HCT116 (cell line): ENCODE data around the gene WSCD2.

ENCODE experiments used
- CEBPB ChIP-seq: IDR thresholded peaks from 2 replicates; pipeline ENCODE4 v1.6.1; 2012; ENCODE audit warnings: low read depth
- CTCF ChIP-seq, 3 experiments: fragments of 200-600 bp in 1 of 3; sonication (generic) in 1 of 3; IDR thresholded peaks in 2 of 3; conservative IDR thresholded peaks in 1 of 3; 2 replicates each; pipeline ENCODE4 v1.5.1; 2012 to 2017; ENCODE audit warnings: low read depth in 2 of 3, low read length in 2 of 3, antibody characterized with exemption in 1 of 3, borderline replicate concordance in 1 of 3, control low read depth in 1 of 3, mild to moderate bottlenecking in 1 of 3, mixed read lengths in 1 of 3, mixed run types in 1 of 3, moderate library complexity in 1 of 3; ENCODE audit not compliant: insufficient read depth in 1 of 3
- EZH2 ChIP-seq: fragments of 200-600 bp; sonication (generic); IDR thresholded peaks from 2 replicates; pipeline ENCODE4 v1.6.1; 2017; ENCODE audit warnings: antibody characterized with exemption, mixed run types
- FOSL1 ChIP-seq: IDR thresholded peaks from 2 replicates; pipeline ENCODE4 v1.6.1; 2012; ENCODE audit warnings: low read depth
- JUND ChIP-seq: IDR thresholded peaks from 2 replicates; pipeline ENCODE4 v1.6.1; 2012
- MAX ChIP-seq: IDR thresholded peaks from 2 replicates; pipeline ENCODE4 v1.6.1; 2012
- POLR2A ChIP-seq: IDR thresholded peaks from 2 replicates; pipeline ENCODE4 v1.7.0; 2011; ENCODE audit warnings: borderline replicate concordance; ENCODE audit not compliant: insufficient read depth, insufficient read length; ENCODE audit errors: extremely low read depth
- POLR2AphosphoS5 ChIP-seq: IDR thresholded peaks from 2 replicates; pipeline ENCODE4 v1.6.1; 2011; ENCODE audit warnings: mild to moderate bottlenecking, low read depth, low read length, moderate library complexity
- RAD21 ChIP-seq: IDR thresholded peaks from 2 replicates; pipeline ENCODE4 v1.6.1; 2012; ENCODE audit warnings: low read depth, mild to moderate bottlenecking
- REST ChIP-seq: IDR thresholded peaks from 2 replicates; pipeline ENCODE4 v1.6.1; 2012; ENCODE audit warnings: low read depth
- SP1 ChIP-seq: IDR thresholded peaks from 2 replicates; pipeline ENCODE4 v1.6.1; 2012; ENCODE audit warnings: low read depth
- ZBTB33 ChIP-seq: IDR thresholded peaks from 2 replicates; pipeline ENCODE4 v1.6.1; 2011; ENCODE audit warnings: mild to moderate bottlenecking, low read length, moderate library complexity; ENCODE audit not compliant: insufficient replicate concordance; ENCODE audit errors: extremely low read depth
- ZFX ChIP-seq: fragments of 450-650 bp; IDR thresholded peaks from 2 replicates; pipeline ENCODE4 v1.6.1; 2017

- no peak for TF ChIP-seq CTCF (IDR thresholded peaks at IDR 0.05 in 2 of 3, conservative IDR thresholded peaks at IDR 0.05 in 1 of 3; ENCODE audit: borderline replicate concordance in 1 of 3, insufficient read depth in 1 of 3, low read depth in 2 of 3, low read length in 2 of 3)
- no peak for TF ChIP-seq POLR2A
- no peak for TF ChIP-seq EZH2
- no peak for TF ChIP-seq RAD21
- TF ChIP-seq MAX: no peak
- no peak for TF ChIP-seq SP1
- no peak for TF ChIP-seq POLR2AphosphoS5
- no peak for TF ChIP-seq REST
- no peak for TF ChIP-seq CEBPB
- no peak for TF ChIP-seq ZBTB33
- no peak for TF ChIP-seq JUND
- TF ChIP-seq FOSL1: no peak
- TF ChIP-seq ZFX: no peak
These were observed 158.1 kb downstream of the WSCD2 start for GRCh38 chr12:108287227-108287626.
